IPS-11a (cell line): ENCODE data around the gene ATP8A2.
"Not testable (repeated sequence)": the region's sequence is repeated elsewhere in the genome, so short reads cannot be mapped to it uniquely, and the experiment has no call there.

Experiments
- H3K4me3 ChIP-seq: one replicate; pipeline ENCODE4 v1.5.1; 2013; ENCODE audit warnings: low read depth, low read length, control low read depth

The ATP8A2 gene

DNA sequence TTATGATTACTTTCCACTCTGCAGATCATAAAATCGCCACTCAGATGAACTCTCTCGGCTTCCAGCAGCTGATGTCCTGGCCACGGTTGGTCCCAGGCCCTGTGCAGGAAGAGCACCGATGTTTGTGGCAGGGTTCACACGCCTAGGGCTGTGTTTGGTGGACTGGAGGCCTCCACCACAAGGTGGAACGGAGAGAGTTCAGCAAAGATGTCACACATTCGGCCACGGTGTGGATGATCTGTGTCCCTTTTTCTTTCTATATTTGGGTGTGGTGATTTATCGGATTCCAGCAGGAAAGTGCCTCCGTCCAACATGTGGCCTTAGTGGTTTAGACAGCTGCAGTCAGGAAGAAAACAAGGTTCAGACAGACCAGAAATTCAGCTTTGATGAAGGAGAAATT, 680.6 kb downstream of the ATP8A2 start:
- H3K4me3 ChIP-seq = no peak overlapping the region

DNA sequence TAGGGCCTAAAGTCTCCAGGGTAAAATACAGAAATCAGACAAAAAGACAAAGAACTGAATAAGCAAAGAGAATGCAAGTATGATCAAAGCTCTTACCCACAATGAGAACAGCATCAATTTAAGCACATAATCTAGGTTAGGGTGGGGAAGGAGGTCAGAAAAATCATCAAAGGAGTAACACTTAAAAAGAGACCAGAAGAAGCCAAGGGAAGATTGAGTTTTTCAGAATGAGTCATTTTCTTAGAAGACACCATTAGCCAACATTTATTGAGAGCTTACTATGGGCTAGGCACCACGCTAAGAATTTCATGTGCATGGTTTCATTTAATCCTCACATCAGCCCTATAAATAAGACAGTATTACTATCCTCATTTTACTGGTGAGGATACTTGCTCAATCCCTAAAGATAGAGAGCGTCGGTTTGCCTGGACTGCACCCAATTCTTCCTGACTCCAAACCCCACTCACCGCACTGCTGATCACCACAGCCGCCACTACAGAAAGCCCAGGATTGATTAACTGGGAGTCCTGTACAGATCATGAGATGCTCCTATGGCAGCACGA, 681.7 kb downstream of the ATP8A2 start:
- H3K4me3 ChIP-seq = no peak overlapping the region

DNA sequence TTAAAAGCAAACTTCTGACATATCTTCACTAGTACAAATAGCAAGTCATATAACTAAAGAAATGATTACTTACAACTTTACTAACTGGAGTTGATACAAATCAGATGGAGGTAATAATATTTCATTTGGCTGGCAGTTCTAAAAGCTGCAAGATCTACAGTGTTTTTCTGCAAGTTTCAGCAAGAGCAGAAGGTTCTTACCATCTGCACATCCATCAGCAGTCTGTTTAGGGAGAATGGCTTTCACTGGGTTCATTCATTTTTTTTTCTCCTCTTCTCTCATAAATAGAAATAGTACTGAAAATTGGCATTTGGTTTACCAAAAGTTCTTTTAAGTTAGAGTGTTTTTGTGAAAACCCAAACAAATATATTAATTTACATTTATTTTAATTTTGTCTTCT, 683.1 kb downstream of the ATP8A2 start:
- H3K4me3 ChIP-seq = no peak overlapping the region

DNA sequence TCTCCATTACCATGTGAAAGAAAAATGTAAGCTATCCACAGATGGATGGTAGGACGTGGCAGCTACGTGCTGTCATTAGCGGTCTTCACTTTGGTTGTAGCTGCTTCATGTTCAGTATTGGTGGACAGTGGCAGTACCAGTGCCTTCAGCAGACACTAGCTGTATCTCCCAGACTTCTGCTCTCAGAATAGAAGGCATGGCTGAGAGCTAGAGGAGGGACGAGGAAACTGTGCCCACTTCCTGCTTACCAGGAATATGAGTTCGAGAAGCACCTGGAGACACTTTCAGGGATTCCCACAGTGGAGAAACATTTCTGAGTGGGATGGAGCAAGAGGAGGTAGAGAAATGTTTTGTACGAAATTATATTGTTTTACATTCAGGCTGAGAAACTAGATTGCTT, 686.9 kb downstream of the ATP8A2 start:
- no peak overlapping the region for H3K4me3 ChIP-seq

DNA sequence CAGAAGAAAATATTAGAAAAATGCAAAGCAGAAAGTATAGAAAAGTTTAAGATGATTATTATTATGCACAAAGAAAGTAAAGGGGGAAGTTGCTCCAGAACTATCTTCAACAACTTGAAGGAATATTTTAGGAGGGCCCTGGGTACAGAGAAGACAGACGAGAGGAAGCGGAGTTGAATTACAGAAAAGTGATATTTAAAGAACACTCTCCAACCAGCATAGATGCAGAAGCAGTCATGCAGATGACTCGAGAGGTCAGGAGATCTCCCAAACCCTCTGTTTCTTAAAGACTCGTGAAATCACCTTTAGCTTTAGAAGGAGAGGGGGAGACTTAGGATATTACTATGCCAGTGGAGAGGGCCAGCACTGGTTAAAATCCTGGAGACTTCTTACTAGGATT, 688.6 kb downstream of the ATP8A2 start:
- no peak overlapping the region for H3K4me3 ChIP-seq

DNA sequence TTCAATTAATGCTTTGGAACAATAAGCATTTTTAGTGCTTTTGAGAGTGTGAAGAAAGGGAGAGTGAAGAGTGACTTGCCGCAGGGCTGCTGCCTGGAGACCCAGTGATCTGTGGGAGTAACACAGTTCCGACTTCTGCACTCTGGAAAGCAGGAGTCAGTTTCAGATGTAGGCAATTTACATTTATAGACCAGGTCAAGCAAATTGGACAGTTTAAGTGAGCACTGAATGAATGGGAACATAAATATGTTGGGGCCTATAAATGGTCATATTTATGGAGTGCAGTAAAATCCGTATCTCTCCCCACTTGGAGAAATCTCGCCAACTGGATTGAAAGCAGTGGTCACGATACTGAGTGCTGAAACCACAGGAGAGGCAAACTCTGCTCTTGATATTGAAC, 689.5 kb downstream of the ATP8A2 start:
- H3K4me3 ChIP-seq = no peak overlapping the region

DNA sequence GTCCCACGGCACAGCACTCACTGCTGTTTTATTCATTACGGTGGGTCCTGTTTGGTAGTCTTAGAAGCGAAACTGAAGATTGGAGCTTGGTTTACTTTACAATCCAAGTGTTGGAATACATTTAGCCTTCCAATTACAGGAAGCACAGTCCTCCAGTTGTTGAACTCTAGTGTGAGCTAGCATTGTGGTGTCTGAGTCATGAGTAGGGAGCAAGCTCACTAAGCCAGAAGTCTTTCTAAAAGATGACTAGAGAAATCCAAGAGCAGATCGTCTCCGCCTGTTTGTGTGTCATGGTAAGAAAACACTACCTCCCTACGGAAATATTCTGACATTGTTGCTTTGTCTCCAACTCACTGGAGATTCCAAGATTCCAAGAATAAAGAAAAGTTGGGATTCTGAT, 690.2 kb downstream of the ATP8A2 start:
- no peak overlapping the region for H3K4me3 ChIP-seq

DNA sequence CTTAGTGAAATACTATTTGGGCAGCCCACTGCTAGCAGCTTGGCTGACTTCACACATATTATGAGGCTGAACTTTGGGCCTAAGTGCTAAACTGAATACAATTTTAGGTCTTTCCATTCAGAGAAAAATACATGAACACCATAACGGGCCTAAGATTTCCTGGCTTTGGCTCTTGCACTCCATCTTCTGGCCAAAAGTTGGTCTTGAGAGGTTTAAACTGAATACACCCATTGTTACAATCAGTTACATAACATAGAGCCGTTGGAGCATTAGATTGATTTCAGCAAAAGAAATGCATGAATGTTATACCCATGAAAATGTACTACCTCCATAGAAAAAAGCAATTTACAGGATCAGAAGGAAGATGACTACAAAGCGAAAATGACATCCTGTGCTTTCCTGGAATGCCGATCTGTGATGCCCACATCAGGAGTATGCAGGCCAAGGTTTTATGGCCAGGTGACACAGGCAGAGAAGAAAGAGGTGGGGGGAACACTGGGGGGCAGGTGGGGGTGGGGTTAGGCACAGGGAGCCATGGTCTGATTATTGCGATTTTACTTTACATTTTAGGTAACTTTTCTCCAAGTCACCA, 691.2 kb downstream of the ATP8A2 start:
- no peak overlapping the region for H3K4me3 ChIP-seq

DNA sequence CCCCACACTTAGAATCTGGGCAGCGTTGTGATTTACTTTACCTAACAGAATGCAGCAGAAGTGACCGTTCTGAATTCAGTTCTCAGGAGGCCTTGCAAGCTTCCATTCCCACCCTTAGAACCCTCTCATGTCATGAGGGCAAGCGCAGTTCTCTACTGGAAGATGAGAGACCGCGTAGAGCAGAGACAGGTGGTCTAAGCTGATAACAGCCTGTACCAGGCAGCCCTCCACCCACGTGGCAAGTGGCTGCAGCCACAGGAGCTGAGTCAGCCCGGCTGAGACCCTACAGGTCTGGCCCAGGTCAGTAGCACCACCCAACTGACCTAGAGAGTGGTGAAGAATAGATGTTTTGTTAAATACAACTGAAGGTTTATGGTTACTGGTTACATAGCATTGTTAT, 694.7 kb downstream of the ATP8A2 start:
- not testable (repeated sequence) for H3K4me3 ChIP-seq

DNA sequence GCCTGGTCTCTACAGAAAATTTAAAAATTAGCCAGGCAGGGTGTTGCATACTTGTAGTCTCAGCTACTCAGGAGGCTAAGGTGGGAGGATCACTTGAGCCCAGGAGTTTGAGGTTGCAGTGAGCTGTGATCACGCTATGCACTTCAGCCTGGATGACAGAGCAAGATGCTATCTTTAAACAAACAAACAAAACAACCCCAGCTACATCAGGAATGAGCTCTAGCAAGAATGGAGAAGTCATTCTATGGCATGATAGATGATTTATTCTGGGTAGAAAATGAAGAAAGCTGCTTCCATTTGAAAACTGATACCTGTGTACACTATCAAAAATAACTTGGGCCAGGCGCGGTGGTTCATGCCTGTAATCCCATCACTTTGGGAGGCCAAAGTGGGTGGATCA, 695.8 kb downstream of the ATP8A2 start:
- H3K4me3 ChIP-seq = no peak overlapping the region

DNA sequence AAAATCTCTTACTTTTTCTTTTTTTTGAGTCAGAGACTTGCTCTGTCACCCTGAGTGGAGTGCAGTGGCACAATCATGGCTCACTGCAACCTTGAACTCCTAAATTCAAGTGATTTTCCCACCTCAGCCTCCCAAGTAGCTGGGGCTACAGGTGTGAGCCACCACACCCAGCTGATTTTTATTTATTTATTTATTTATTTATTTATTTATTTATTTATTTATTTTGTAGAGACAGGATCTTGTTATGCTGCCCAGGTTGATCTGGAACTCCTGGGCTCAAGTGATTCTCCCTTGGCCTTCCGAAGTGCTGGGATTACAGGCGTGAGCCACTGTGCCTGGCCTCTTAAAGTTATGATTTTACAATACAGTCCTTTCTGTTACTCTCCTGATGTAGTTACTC, 696.6 kb downstream of the ATP8A2 start:
- H3K4me3 ChIP-seq = not testable (repeated sequence)

DNA sequence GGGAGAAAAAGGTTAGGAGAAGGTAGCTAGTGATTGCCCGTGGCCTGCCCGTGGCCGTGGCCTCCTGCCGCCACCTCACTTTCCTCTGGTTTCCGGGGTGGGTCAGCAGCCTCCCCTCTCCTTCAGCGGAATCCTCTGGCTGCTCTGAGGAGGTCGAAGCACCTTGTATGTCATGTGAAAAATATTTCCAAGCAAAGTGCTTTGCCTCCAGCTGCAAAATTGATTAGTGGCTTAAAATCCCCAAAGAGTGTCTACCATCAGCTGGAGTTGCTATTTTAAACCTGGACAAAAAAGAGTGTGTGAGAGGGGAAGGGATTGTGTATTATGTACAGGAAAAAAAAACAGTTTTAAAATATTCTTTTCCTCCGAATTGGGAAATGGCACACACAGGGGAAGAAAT, 697.9 kb downstream of the ATP8A2 start:
- not testable (repeated sequence) for H3K4me3 ChIP-seq

DNA sequence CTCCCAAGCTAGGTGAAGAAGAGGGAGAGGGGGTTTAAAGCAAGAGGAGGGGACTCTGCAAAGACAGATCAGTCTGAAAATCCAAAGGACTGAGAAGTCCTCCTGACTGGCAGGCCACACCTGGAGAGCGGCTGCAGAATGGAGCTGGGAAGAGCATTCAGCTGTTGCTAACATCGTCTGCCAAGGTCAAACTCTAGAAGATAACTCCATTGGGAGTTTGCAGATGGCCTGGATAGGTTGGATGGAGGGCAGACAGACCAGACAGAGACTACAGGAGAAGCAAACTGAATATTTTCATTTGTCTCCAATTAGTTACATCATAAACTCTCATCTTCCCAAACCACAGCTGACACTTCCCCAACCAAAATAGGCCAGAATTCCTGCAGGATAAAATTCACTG, 699.9 kb downstream of the ATP8A2 start:
- H3K4me3 ChIP-seq = no peak overlapping the region

DNA sequence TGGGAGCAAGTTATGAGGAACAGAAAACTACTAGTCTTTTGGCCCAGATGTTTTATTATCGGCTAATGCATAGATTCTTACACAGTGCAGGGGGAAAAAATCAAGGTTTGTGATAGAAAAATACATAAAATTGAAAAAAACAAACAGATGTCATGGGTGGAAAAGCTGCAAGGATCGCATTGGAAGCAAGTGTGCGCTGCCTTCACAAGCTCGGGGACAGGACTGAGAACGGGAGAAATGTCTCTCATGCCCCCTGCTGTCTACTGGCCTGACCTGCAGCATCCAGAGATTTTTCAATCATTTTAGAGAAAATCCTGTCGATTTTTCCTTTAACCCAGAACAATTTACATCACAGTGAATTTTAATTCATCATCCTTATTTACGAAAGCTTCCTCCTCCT, 700.6 kb downstream of the ATP8A2 start:
- not testable (repeated sequence) for H3K4me3 ChIP-seq

DNA sequence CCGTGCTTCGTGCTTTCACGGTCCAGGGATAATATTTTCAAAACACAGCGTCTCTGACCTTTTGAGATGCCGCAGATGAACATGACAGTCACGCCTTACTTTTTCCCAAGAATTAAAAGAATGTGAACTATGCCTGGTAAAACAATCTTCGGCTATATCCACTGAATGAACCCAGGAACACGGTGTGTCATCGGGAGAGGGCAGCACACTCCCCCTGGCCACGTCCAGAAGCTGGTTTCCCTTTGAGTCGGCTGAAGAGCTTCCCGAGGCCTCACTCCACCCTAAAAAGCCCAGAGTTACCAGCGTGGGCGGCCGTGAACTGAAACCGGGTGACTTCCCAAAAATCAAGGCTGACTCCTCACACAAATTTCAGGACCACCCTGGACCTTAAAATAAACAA, 702.9 kb downstream of the ATP8A2 start:
- H3K4me3 ChIP-seq = no peak overlapping the region
